Measurements from ENCODE around the gene GSTM1.

Gene GSTM1

DNA sequence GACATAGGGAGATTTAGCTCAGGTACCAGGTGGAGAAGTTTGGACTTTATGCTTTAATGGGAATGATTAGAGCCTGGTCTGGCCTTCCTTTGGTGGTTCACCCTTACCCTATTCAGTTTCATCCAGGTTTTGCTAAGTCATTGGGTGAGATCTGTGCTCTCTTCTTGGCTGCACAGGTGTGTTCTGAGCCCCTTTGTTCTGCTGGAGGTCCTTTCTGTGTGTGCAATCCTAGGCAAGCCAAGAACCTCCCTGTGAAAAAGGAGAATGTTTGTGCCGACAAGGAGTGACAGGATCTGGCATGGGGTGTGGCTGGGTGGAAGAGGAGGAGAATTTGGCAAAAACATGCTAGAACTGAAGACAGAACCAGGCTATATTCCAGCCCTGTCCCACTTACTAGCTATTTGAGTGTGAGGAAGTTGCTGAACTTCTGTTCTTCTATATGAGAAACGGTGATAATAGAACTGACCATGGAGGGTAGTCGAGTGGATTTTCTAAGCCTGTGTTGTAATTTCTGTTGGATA lies 29.0 kb downstream of the GSTM1 start:
- Histone ChIP-seq H3K4me1 (ENCODE audit: low read depth, poor library complexity, severe bottlenecking) (peaks cover 16% of the 10 kb centered on the region), H3K9ac (no peak overlapping the region), H3K27ac (no peak overlapping the region), H3K79me2 (ENCODE audit: insufficient read depth, low read depth) (no peaks in the 10 kb centered on the region), H3K36me3 (ENCODE audit: insufficient read depth) (no peaks in the 10 kb centered on the region), H3K27me3 (ENCODE audit: insufficient read depth, low read depth) (no peaks in the 10 kb centered on the region), H4K20me1 (ENCODE audit: insufficient read depth) (no peaks in the 10 kb centered on the region), H2AFZ (ENCODE audit: low read depth) (no peak overlapping the region), H3K4me2 (no peak overlapping the region), H3K4me3 (IDR thresholded peaks at IDR 0.05; ENCODE audit: insufficient read depth, low read depth, low read length) (no peak overlapping the region)
- TF ChIP-seq, protein P1, sequence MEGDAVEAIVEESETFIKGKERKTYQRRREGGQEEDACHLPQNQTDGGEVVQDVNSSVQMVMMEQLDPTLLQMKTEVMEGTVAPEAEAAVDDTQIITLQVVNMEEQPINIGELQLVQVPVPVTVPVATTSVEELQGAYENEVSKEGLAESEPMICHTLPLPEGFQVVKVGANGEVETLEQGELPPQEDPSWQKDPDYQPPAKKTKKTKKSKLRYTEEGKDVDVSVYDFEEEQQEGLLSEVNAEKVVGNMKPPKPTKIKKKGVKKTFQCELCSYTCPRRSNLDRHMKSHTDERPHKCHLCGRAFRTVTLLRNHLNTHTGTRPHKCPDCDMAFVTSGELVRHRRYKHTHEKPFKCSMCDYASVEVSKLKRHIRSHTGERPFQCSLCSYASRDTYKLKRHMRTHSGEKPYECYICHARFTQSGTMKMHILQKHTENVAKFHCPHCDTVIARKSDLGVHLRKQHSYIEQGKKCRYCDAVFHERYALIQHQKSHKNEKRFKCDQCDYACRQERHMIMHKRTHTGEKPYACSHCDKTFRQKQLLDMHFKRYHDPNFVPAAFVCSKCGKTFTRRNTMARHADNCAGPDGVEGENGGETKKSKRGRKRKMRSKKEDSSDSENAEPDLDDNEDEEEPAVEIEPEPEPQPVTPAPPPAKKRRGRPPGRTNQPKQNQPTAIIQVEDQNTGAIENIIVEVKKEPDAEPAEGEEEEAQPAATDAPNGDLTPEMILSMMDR (conservative IDR thresholded peaks at IDR 0.05; ENCODE audit: low read depth, low read length) = no peak

DNA sequence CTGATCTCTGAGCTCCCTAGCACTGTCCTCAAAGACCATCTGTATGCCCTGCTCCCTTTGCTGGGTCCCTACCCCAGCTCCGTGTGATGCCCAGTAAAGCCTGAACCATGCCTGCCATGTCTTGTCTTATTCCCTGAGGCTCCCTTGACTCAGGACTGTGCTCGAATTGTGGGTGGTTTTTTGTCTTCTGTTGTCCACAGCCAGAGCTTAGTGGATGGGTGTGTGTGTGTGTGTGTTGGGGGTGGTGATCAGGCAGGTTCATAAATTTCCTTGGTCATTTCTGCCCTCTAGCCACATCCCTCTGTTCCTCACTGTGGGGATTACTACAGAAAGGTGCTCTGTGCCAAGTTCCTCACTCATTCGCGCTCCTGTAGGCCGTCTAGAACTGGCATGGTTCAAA lies 30.1 kb downstream of the GSTM1 start:
- Histone ChIP-seq H2AFZ (ENCODE audit: low read depth) (no peak overlapping the region), H3K27me3 (ENCODE audit: insufficient read depth, low read depth) (no peaks in the 10 kb centered on the region), H3K27ac (no peak overlapping the region), H4K20me1 (ENCODE audit: insufficient read depth) (no peaks in the 10 kb centered on the region), H3K4me1 (ENCODE audit: low read depth, poor library complexity, severe bottlenecking) (peaks cover 16% of the 10 kb centered on the region), H3K36me3 (ENCODE audit: insufficient read depth) (no peaks in the 10 kb centered on the region), H3K4me3 (IDR thresholded peaks at IDR 0.05; ENCODE audit: insufficient read depth, low read depth, low read length) (no peak overlapping the region), H3K9ac (no peak overlapping the region), H3K79me2 (ENCODE audit: insufficient read depth, low read depth) (no peaks in the 10 kb centered on the region), H3K4me2 (no peak overlapping the region)
- TF ChIP-seq, protein P1 (conservative IDR thresholded peaks at IDR 0.05; ENCODE audit: low read depth, low read length) = no peak

DNA sequence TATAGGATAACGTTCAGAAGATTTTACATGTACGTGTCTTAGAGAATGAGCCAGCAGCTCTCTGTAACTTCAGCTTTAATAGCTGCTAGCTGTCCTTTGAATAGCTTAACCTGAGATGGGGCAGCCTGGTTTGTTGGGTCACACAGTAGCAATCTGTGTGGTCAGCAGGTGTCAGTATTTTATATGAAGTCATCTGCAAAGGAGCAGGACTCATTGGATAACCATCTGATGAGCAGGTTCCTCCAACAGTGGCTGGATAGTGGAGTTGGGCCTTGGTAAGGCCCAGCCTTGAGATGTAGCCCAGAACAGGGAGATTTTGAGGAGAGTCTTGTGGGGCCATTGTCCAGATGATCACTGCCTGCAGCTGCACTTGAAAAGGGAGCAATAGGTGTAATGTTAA lies 30.9 kb downstream of the GSTM1 start:
- H3K4me1 ChIP-seq (ENCODE audit: low read depth, poor library complexity, severe bottlenecking) = peaks cover 16% of the 10 kb centered on the region
- no peaks in the 10 kb centered on the region for H3K27me3 ChIP-seq (ENCODE audit: insufficient read depth, low read depth)
- no peaks in the 10 kb centered on the region for H4K20me1 ChIP-seq (ENCODE audit: insufficient read depth)
- no peak overlapping the region for H2AFZ ChIP-seq (ENCODE audit: low read depth)
- no peak overlapping the region for H3K27ac ChIP-seq
- no peaks in the 10 kb centered on the region for H3K79me2 ChIP-seq (ENCODE audit: insufficient read depth, low read depth)
- H3K4me3 ChIP-seq (IDR thresholded peaks at IDR 0.05; ENCODE audit: insufficient read depth, low read depth, low read length) = no peak overlapping the region
- no peaks in the 10 kb centered on the region for H3K36me3 ChIP-seq (ENCODE audit: insufficient read depth)
- no peak overlapping the region for H3K9ac ChIP-seq
- TF ChIP-seq, protein P1 (conservative IDR thresholded peaks at IDR 0.05; ENCODE audit: low read depth, low read length) = no peak
- H3K4me2 ChIP-seq = no peak overlapping the region

DNA sequence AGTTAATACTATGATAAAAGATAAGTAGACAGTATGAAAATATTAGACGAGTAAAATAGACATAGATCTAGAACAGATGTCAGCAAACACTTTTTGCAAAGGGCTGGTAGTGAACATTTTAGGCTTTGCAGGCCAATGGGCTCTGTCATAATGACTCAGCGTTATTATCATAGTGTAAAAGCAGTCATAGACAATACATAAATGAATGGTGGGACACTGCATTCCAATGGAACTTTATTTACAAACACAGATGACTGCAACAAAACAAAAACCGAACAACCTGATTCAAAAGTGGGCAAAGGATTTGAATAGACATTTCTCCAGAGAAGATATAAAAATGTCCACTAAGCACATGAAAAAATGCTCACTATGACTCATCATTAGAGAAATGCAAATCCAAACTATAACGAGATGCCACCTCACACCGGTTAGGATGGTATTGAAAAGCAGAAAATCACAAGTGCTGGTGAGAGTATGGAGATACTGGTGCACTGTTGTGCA lies 31.8 kb downstream of the GSTM1 start:
- Histone ChIP-seq H3K79me2 (ENCODE audit: insufficient read depth, low read depth) (no peaks in the 10 kb centered on the region), H3K4me2 (no peak overlapping the region; the same call in 1 of the 2 replicates), H3K4me1 (ENCODE audit: low read depth, poor library complexity, severe bottlenecking) (peaks cover 16% of the 10 kb centered on the region), H2AFZ (ENCODE audit: low read depth) (peak overlapping the region; percentile 23; the same call in 1 of the 2 replicates), H3K9ac (no peak overlapping the region), H4K20me1 (ENCODE audit: insufficient read depth) (no peaks in the 10 kb centered on the region), H3K36me3 (ENCODE audit: insufficient read depth) (no peaks in the 10 kb centered on the region), H3K4me3 (IDR thresholded peaks at IDR 0.05; ENCODE audit: insufficient read depth, low read depth, low read length) (no peak overlapping the region), H3K27ac (peak overlapping the region; percentile 18; the same call in 1 of the 2 replicates), H3K27me3 (ENCODE audit: insufficient read depth, low read depth) (no peaks in the 10 kb centered on the region)
- TF ChIP-seq, protein P1 (conservative IDR thresholded peaks at IDR 0.05; ENCODE audit: low read depth, low read length) = no peak
